Inflammatory macrophage treated with lipopolysaccharide for 1 hour (primary cell): ENCODE data around the gene RPL28.

Source experiments
- DNase-seq, 2 donors: peaks; one replicate each; pipeline ENCODE4 v3.0.0-alpha.2; 2020 to 2022

RPL28 gene

GRCh38 chr19:55451965-55452748 is 66.4 kb downstream of the RPL28 start:
- DNase-seq, result no peak
